ENCODE data around the gene LUC7L3. TPM values are rescaled to one million over a fixed set of nuclear protein-coding genes. Genes with fewer than 3 reads are reported as not detected.

LUC7L3 gene
- total and polyA plus RNA-seq, 2 of the 13 experiments (the other 11 are each of a cell fraction or from before 2014, with no cell fraction given): 108 to 120 TPM

- peaks cover 0 to 2% of the 10 kb centered on the region in 2 experiments; a peak in 1 of 5 replicates for H3K27me3 ChIP-seq (ENCODE audit: control insufficient read depth in 1 of 2, insufficient read depth in 2 of 2, low read length in 2 of 2)
- H3K4me1 ChIP-seq (ENCODE audit: insufficient read depth, low read length): peaks cover 62% of the 10 kb centered on the region
- intact Hi-C loops (cut with micrococcal nuclease; ENCODE audit: unreplicated experiment): no loop called here
- ChIA-PET CTCF (ENCODE audit: low intra/inter-chr PET ratio, low total read pairs) (no interaction called here), POLR2A (interaction anchor here (1.4 to 2.4 kb wide), 2 partner anchors 9 to 39 kb away, joined by 3 to 9 read pairs; no protein-coding TSS in a partner anchor)
- H3K4me2 ChIP-seq (ENCODE audit: low read depth, low read length): 0 out of 2 replicates have a peak overlapping the region, but pooled peaks have one; percentile 80
- no peaks in the 10 kb centered on the region for H3K36me3 ChIP-seq (replicated peaks in 1 of 2; ENCODE audit: control insufficient read depth in 1 of 2, insufficient read depth in 2 of 2, low read length in 2 of 2)
- no TSS peak for BruUV-seq (replicated peaks)
- H3K79me2 ChIP-seq (ENCODE audit: insufficient read depth, low read length): no peaks in the 10 kb centered on the region
- H3K4me3 ChIP-seq (replicated peaks in 1 of 3; ENCODE audit: insufficient read depth in 1 of 3, low read depth in 2 of 3, low read length in 3 of 3): no peak overlapping the region
- 41% methylated on average over 2 of the region's 2 CpGs for WGBS (ENCODE audit: low lambda C conversion rate)
- in situ Hi-C loops (cut with HindIII; ENCODE audit: extremely low pct_ligation_motif_present, low pct_unique_long_range_greater_than_20kb): no loop called here
- H4K20me1 ChIP-seq (ENCODE audit: insufficient read depth, low read length): no peaks in the 10 kb centered on the region
- no peak overlapping the region for H3K9ac ChIP-seq (ENCODE audit: insufficient read depth, low read depth, low read length)
- H2AFZ ChIP-seq (ENCODE audit: low read length): no peak overlapping the region
- no peaks in the 10 kb centered on the region for H3K9me3 ChIP-seq (ENCODE audit: low read length)
- DNase-seq (ENCODE audit: low spot score) (no peak), ATAC-seq (no peak), FAIRE-seq (no peak)
- TF ChIP-seq ZNF331 (CRISPR knock-in tag; IDR thresholded peaks at IDR 0.05) (no peak), ZNF414 (CRISPR knock-in tag; IDR thresholded peaks at IDR 0.05) (no peak), POLR2AphosphoS2 (IDR thresholded peaks at IDR 0.05; ENCODE audit: low read depth, low read length) (no peak), HDAC2 (CRISPR knock-in tag; IDR thresholded peaks at IDR 0.05) (no peak), ZMAT3 (CRISPR knock-in tag; conservative IDR thresholded peaks at IDR 0.05) (no peak), HCFC1 (IDR thresholded peaks at IDR 0.05; ENCODE audit: low read depth, low read length) (no peak), DMTF1 (CRISPR knock-in tag; IDR thresholded peaks at IDR 0.05) (no peak), ZBTB20 (CRISPR knock-in tag; IDR thresholded peaks at IDR 0.05; ENCODE audit: borderline replicate concordance, low read depth) (no peak), ZBTB3 (CRISPR knock-in tag; IDR thresholded peaks at IDR 0.05; ENCODE audit: borderline replicate concordance, low read depth) (no peak), PCBP2 (optimal IDR thresholded peaks at IDR 0.05; ENCODE audit: low read depth, low read length, poor library complexity, severe bottlenecking) (no peak), ZNF672 (CRISPR knock-in tag; IDR thresholded peaks at IDR 0.05) (no peak), ZNF264 (CRISPR knock-in tag; IDR thresholded peaks at IDR 0.05) (no peak), ZNF318 (CRISPR knock-in tag; IDR thresholded peaks at IDR 0.05) (no peak)
- no peak overlapping the region for H3K27ac ChIP-seq (ENCODE audit: extremely low read length, insufficient read depth, low read length)
These were observed 45.3 kb downstream of the LUC7L3 start for GRCh38 chr17:50764734-50765149.
